Umbilical cord (tissue), 2 donors: ENCODE results near the gene ARHGAP29. TPM values are rescaled to one million over a fixed set of nuclear protein-coding genes. Genes with fewer than 3 reads are reported as not detected.

Experiments
- DNase-seq: peaks from one replicate; pipeline ENCODE4 v3.0.0-alpha.2; 2015; ENCODE audit warnings: low spot score
- total RNA-seq: library from RNA; depleted of rRNA; stranded (reverse); fragments of >200 nt; gene quantifications from one replicate; pipeline ENCODE4 v1.2.3, GENCODE V29; 2014; ENCODE audit warnings: low replicate concordance; ENCODE audit not compliant: insufficient read depth

ARHGAP29 gene
- total RNA-seq, 1 donor from 2014 or later, result 41.7 TPM

DNA sequence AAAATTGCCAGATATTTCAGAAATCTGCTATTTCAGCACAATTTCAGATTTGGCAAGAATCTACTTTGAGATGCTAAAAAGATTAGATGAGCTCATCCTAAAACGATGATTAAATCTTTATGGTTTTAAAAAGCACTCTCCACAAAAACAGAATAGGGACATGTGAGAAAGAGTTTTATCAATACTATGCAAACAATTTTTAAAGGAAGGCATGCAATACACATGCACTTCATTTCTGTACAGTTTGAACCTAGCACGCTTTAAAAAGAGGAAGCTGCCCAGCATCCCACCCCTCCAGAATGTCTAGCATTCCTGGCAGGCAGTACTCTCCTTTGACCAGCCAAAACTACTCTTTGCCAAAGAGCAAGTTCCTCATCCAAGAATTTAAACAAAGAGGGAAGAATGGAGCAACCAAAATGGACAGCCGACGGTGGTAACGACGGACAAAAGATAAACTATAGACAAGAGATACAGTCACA, 1.3 kb downstream of the ARHGAP29 start:
- DNase-seq, result peak; percentile 65

DNA sequence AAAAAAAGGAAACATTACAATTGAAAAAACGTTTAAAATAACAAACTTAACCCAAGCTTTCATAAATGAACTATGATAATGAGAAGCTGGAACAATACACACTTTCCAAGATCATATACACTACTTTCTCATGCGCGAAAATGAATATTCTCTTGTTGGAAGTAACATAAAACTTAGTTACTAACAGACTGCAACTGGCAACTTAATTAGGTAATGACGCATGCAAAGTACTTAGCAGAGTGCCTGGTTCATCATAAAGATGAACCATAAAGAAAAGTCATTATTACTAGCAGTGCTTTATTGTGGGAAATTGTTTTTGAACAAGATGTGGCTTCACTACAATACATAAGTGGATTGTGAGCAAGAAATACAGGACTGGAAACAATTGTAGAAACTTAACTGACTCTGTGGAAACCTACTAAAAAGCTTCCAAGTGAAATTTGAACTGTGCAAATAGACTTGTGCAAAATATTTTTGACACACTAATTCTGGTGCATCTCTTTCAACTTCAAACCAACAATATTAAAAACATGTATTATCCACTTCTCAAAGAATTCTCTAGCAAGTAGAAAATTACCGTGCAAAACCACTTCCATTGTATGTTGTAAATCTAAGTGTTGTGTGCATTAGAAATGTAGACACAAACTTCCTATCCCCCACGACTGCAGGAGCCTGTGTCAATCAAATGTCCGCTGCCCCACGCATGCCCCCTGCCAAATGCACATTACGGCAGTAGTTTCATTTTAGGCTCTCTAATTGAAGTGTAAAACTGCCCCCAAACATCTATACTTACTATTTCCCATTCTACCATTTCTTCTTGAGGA, 2.0 kb downstream of the ARHGAP29 start:
- DNase-seq, result no peak

DNA sequence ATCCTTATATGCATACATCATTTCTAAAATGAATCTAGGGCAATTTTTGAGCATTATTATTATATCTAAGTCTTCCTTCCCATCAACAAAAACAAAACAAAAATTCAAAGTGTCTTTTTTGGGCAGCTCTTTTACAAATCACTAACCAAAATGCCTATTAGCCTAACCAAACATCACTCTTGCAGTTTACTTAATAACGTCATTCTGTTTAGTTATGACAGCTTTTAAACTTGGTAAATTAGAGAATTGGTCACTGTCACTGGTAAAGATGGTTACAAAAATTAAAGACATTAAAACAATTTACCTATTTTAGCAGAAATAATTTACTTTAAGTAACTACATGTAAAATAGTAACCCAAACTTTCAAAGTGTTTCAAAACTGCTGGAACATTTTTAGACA, 2.8 kb downstream of the ARHGAP29 start:
- DNase-seq, result no peak

DNA sequence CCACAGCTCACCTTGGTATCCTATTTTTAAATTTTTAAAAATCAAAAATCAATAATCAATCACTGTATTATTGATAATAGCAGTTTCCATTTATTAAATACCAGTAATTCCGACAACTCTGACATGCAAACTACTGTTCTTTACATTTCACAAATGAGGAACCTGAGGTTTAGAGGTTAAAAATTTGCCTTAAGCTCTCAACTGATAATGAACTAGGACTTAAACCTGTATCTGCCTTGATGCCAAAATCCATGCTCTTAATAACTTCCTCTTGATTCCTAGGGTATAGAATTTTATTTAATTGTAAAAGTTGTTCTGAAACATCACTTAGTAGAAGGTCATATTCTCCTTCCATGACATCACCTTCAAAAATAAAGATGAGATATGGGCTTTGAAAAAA, 5.6 kb downstream of the ARHGAP29 start:
- no peak for DNase-seq

DNA sequence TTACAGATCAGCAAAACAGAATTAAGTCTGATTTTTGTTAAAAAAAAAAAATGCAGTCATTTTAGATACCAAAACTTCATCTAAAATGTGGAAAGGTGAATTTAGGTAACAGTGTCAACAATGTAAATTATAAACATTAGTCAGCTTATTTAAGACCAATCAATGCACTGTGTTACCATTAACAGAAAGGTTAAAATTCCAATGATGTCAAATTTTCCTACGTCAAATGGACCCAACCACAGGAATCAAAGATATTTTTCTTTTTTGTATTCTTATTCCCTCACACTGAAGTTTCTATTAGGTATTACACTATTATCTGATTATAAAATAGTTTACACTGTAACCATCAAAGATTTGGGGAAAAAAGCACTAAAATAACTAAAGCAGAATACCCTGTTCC, 6.5 kb downstream of the ARHGAP29 start:
- no peak for DNase-seq

DNA sequence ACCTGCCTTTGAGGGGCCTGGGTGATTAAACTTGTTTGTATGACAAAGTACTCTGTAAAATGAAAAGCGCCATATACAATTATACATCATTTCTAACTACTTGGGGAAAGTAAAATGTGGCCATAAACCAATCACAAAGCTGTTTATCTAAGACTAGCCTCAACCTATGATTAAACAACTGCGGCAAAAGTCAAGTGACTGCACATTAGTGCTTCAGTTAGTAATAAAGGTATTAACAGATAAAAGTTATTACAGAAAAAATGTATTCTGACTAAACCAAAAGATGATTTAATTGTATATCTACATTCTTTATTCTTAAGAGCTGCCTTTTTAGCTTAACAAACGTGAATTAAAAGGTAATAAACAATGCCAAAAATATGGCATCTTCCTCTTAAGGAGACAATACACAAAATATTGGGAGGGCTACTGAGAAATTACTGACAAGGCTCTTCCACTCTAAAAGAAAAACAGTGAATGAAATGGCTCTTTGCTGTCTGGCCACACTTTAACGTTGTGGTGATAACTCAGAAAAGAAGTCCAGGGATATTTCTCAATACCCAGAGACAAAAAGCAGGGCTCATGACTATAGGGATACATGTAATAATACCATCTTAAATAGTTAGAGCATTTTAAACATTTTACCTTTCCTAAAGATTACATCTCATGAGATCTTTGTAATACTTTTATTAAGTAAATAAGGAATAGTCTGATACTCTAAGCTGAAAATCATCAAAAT, 8.6 kb downstream of the ARHGAP29 start:
- DNase-seq, result peak; percentile 49

GRCh38 chr1:94227624-94228023, 9.8 kb downstream of the ARHGAP29 start:
- DNase-seq, result no peak

DNA sequence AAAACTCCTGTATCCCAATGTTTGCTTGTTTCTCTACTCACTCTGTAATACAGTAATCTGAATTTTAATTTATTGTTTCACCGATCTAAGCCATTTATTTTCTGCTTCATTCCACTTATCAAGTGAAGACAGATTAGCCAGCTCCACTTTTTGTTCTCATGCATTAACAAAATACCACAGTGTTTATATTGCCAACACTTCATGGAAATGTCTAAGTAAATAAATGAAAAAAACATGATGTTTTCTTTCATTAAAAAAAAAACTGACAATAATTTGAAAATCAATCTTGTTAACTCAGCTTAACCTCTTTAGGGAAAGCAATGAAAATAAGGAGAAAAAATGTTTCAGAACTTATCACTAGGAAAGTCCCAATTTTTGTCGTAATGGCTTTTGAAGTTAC, 11.5 kb downstream of the ARHGAP29 start:
- DNase-seq, result no peak

DNA sequence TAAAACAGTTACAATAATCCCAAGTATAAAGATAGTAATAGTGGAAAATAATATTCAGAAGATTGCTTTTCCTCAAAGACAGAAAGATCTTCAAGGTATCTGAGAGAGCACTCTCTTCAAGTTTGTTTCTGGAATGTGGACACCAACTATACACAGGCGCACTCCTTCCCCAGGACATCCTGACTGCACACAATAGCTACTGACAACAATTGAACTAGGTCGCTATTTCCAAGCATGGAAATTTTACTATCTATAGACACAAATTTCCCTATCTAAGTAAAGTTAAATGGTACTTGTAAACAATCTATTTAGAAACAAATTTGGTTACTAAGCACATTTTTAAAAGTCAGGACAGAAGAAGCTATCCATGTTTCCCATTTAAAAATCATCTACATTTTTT, 19.1 kb downstream of the ARHGAP29 start:
- DNase-seq, result no peak

DNA sequence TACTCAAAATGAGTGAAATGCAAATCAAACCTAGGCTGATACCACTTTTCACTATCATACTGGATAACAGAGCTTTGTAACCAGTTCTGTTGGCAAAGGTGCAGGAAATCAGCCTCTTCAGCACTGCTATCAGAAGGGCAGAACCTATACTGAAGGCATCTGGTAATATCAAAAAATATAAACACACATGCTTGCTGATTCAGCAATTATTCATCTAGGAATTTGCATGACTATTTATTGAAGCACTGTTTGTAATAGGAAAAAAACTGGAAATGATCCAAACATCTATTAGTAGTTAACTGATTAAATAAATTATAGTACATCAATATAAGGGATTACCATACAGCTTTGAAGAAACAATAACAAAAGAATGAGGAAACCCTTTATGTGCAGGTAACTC, 21.4 kb downstream of the ARHGAP29 start:
- DNase-seq, result no peak

GRCh38 chr1:94209982-94210381, 27.4 kb downstream of the ARHGAP29 start:
- no peak for DNase-seq

DNA sequence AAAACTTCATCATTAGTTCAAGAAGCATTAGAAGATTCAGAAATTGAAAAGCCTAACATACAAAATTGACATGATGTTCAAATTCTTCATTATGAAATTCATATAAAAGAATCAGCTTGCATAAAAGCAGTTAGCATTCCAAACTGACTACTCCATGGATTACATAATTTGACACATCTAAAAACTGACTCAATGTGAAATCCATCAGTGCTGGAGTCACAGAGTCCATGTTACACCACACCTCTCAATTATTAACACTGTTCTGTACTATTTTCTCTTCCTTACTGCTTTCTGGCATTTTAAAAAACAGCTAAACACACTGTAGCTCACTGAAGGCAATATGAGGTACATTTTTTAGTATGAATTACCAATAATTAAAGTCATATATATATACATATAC, 28.0 kb downstream of the ARHGAP29 start:
- no peak for DNase-seq

DNA sequence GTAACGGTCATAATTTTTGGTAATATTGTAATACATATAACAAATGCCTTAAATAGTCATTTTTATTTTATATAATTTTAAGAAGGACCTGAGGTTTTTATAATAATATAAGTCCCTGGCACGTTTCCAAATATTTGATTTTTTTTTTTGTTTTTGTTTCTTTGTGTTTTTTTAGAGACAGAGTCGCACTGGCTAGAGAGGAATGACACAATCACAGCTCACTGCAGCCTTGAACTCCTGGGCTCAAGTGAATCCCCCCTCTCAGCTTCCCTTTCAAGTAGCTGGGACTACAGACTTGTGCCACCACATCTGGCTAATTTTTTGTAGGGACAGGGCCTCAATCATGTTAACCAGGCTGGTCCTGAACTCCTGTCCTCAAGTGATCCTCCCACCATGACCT, 29.7 kb downstream of the ARHGAP29 start:
- DNase-seq, result no peak

DNA sequence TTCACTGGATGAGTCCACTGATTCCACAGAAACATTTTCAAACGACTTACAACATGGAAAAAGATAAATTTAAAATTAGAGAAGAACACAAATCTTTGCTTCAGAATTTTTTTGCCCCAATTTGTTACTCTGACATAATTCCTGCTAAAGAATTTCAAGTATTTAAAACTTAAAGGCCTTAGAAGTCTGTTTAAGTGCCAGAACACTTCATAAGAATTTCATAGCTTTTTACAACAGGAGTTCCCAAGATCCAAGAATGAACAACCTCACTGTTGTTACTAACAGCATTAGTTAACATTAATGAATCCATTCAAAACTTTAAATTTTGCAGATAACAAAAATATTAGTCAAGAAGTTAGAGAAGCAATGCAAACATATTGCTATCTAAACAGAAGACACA, 31.7 kb downstream of the ARHGAP29 start:
- peak; percentile 24 for DNase-seq

GRCh38 chr1:94202241-94202640, 35.1 kb downstream of the ARHGAP29 start:
- DNase-seq, result no peak

- DNase-seq, result no peak
Observed at GRCh38 chr1:94199398-94199797, 38.0 kb downstream of the ARHGAP29 start.

GRCh38 chr1:94194079-94194865, 43.1 kb downstream of the ARHGAP29 start:
- no peak for DNase-seq

- DNase-seq, result no peak
Observed at GRCh38 chr1:94193128-94193527, 44.3 kb downstream of the ARHGAP29 start.

GRCh38 chr1:94191216-94191615, 46.2 kb downstream of the ARHGAP29 start:
- DNase-seq, result no peak

DNA sequence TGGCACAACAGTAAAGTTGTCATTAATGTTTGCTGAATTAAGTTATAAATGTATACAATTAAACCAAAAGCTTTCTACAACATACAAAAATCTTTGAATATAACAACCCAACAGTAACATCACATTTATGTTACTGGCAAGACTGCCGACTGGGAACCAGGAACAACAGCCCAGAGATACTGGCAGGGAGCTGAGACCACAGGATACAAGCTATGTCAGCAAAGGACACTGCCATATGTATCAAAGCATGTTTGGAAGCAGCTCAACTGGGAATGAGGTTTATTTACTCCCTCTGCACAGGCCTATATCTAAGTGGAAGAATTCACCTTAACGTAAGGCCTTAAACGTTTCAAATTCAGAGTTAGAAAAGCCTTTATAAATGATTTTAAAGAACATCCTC, 50.4 kb downstream of the ARHGAP29 start:
- DNase-seq, result no peak

- no peak for DNase-seq
Observed at GRCh38 chr1:94183197-94183815, 54.1 kb downstream of the ARHGAP29 start.

GRCh38 chr1:94182191-94182590, 55.2 kb downstream of the ARHGAP29 start:
- DNase-seq, result no peak
